SU-DHL-6 (cell line): ENCODE data around the gene WFDC1.

Experiments
- H2AFZ ChIP-seq: fragments of 200-600 bp; sonication (generic); 2 replicates; pipeline ENCODE4 v1.6.1; 2014; ENCODE audit warnings: low read depth, mild to moderate bottlenecking, moderate library complexity, mixed read lengths, antibody characterized with exemption, low read length; ENCODE audit not compliant: severe bottlenecking
- H3F3A ChIP-seq: fragments of 200-600 bp; shearing (Covaris generic); 2 replicates; pipeline ENCODE4 v1.6.0; 2016; ENCODE audit warnings: antibody characterized with exemption, mild to moderate bottlenecking; ENCODE audit not compliant: insufficient read depth
- H3K27ac ChIP-seq: fragments of 200-600 bp; sonication (generic); 2 replicates; pipeline ENCODE4 v1.5.1; 2016; ENCODE audit warnings: low read depth, mild to moderate bottlenecking, low read length, moderate library complexity, mixed read lengths
- H3K27me3 ChIP-seq: fragments of 200-600 bp; sonication (generic), shearing (Covaris generic); 2 replicates; pipeline ENCODE4 v1.6.0; 2014; ENCODE audit warnings: mild to moderate bottlenecking, low read length
- H3K36me3 ChIP-seq: fragments of 200-600 bp; sonication (generic); 2 replicates; pipeline ENCODE4 v1.6.1; 2014; ENCODE audit warnings: mild to moderate bottlenecking, low read length, mixed read lengths
- H3K4me2 ChIP-seq: fragments of 300-600, 200-600 bp; shearing (Covaris generic), sonication (generic); 2 replicates; pipeline ENCODE4 v1.6.0; 2014; ENCODE audit warnings: low read length, low read depth, mild to moderate bottlenecking; ENCODE audit not compliant: poor library complexity, severe bottlenecking
- H3K4me3 ChIP-seq: fragments of 200-600 bp; sonication (generic); 2 replicates; pipeline ENCODE4 v1.5.1; 2014; ENCODE audit warnings: antibody characterized with exemption, low read length, mild to moderate bottlenecking, mixed read lengths; ENCODE audit not compliant: insufficient read depth, poor library complexity, severe bottlenecking
- H3K79me2 ChIP-seq: fragments of 200-600 bp; sonication (generic); 2 replicates; pipeline ENCODE4 v1.6.1; 2014; ENCODE audit warnings: mild to moderate bottlenecking, low read length, moderate library complexity; ENCODE audit not compliant: insufficient read depth
- H3K9ac ChIP-seq: fragments of 200-600 bp; sonication (generic); 2 replicates; pipeline ENCODE4 v1.7.0; 2014; ENCODE audit warnings: mild to moderate bottlenecking, low read length
- H3K9me2 ChIP-seq: fragments of 200-600 bp; sonication (generic); replicated peaks from 2 replicates; pipeline ENCODE4 v1.6.1; 2014; ENCODE audit warnings: low read length; ENCODE audit not compliant: insufficient read depth
- H3K9me3 ChIP-seq: fragments of 200-600 bp; sonication (generic); 2 replicates; pipeline ENCODE4 v1.6.1; 2014; ENCODE audit warnings: low read length, mixed read lengths; ENCODE audit not compliant: insufficient read depth
- H4K20me1 ChIP-seq: fragments of 200-600 bp; sonication (generic); 2 replicates; pipeline ENCODE4 v1.6.1; 2014; ENCODE audit warnings: low read depth, mild to moderate bottlenecking, antibody characterized with exemption, low read length, moderate library complexity, mixed read lengths
- EZH2phosphoT487 ChIP-seq: fragments of 200-600 bp; sonication (generic), shearing (Covaris generic); conservative IDR thresholded peaks from 2 replicates; pipeline ENCODE4 v1.6.1; 2018; ENCODE audit warnings: mild to moderate bottlenecking, antibody characterized with exemption, low read length, moderate library complexity, mixed read lengths
- TF ChIP-seq, protein P1 (sequence below): fragments of 200-600 bp; sonication (generic); IDR thresholded peaks from one replicate; pipeline ENCODE4 v1.5.1; 2017; ENCODE audit warnings: antibody characterized with exemption, mild to moderate bottlenecking, low read length, moderate library complexity; ENCODE audit not compliant: insufficient read depth, poor library complexity, severe bottlenecking

WFDC1 gene

DNA sequence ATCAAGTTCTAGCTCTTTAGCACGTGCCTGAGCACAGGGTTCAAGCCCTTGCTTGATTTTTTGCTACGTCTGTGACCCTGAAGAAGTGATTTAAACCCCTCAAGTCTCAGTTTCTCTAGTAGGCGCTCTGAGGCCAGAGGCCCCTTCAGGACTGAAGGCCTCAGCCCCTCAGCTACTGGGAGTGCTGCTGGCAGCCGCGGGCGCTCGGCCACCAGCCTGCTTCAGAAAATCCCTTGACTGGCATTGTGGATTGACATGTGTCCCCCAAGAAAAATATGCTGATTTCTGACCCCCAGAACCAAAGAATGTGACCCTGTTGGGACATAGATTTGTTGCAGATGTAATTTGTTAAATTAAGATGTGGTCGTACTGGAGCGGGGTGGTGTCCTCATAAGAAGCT lies 20.2 kb upstream of the WFDC1 start:
- H3K9me3 ChIP-seq, result no peaks in the 10 kb centered on the region

DNA sequence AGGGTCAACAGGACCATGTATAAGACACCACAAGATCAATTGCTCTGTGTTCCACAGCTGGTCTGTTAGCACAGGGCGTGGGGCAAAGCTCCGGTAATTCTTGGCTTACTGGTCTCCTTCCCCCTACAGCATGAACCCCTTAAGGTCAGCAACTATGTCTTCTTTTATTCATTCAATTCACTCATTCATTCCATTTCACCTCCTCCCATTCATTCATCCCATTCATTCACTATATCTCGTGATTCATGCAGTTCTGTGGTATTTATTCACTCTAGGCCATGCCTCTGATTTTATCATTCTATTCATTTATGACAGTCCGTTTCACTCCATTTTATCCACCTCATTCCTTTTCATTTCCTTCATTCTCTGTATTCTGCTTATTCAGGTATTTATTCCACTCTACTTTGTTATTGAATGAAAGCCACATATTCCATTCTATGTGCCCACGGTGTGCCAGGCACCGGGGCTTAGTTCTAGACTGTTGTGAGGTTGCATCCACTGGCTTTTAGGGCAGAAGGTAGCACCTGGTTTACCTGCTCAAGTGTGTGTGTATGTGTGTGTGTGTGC lies 19.0 kb upstream of the WFDC1 start:
- Histone ChIP-seq H3K79me2 (no peaks in the 10 kb centered on the region), H3K27ac (no peak overlapping the region), H3K9me3 (no peaks in the 10 kb centered on the region), H2AFZ (no peak overlapping the region), H3K27me3 (no peaks in the 10 kb centered on the region), H3K4me2 (no peak overlapping the region), H3K4me3 (no peak overlapping the region), H4K20me1 (no peaks in the 10 kb centered on the region), H3K36me3 (no peaks in the 10 kb centered on the region), H3F3A (no peaks in the 10 kb centered on the region), H3K9me2 (no peaks in the 10 kb centered on the region), H3K9ac (no peak overlapping the region)
- TF ChIP-seq, protein P1, sequence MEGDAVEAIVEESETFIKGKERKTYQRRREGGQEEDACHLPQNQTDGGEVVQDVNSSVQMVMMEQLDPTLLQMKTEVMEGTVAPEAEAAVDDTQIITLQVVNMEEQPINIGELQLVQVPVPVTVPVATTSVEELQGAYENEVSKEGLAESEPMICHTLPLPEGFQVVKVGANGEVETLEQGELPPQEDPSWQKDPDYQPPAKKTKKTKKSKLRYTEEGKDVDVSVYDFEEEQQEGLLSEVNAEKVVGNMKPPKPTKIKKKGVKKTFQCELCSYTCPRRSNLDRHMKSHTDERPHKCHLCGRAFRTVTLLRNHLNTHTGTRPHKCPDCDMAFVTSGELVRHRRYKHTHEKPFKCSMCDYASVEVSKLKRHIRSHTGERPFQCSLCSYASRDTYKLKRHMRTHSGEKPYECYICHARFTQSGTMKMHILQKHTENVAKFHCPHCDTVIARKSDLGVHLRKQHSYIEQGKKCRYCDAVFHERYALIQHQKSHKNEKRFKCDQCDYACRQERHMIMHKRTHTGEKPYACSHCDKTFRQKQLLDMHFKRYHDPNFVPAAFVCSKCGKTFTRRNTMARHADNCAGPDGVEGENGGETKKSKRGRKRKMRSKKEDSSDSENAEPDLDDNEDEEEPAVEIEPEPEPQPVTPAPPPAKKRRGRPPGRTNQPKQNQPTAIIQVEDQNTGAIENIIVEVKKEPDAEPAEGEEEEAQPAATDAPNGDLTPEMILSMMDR, result no peak
- no peak for TF ChIP-seq EZH2phosphoT487

More for the DNA sequence above, 20.2 kb upstream of the WFDC1 start:
- Histone ChIP-seq H3K27ac (no peak overlapping the region), H3K4me2 (no peak overlapping the region), H3F3A (no peaks in the 10 kb centered on the region), H3K36me3 (no peaks in the 10 kb centered on the region), H3K4me3 (no peak overlapping the region), H3K27me3 (no peaks in the 10 kb centered on the region), H3K79me2 (no peaks in the 10 kb centered on the region), H2AFZ (no peak overlapping the region), H3K9me2 (no peaks in the 10 kb centered on the region), H4K20me1 (no peaks in the 10 kb centered on the region), H3K9ac (no peak overlapping the region)
- TF ChIP-seq, protein P1, result no peak
- no peak for TF ChIP-seq EZH2phosphoT487

DNA sequence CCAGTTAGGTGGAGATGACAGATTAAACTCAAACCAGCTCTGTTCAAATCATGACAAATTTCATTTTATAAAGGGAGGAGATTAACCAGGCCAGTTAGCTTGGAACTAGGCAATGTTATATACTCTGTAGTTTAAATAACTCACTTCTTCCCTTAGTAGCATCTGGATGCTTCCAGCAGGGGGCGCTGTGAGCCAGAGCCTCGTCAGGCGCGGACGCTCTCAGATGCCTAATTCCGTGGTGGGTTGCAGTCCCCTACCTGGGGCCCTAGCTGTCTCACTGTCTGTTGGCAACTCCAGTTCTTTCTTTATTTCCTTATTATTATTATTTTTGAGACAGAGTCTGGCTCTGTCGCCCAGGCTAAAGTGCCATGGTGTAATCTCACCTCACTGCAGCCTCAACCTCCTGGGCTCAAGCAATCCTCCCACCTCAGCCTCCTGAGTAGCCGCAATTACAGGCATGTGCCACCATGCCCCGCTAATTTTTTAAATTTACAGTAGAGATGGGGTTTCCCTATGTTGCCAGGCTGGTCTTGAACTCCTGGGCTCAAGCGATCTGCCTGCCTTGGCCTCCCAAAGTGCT lies 17.3 kb upstream of the WFDC1 start:
- H2AFZ ChIP-seq, result no peak overlapping the region
- no peaks in the 10 kb centered on the region for H3K79me2 ChIP-seq
- TF ChIP-seq, protein P1, result peak; percentile 89
- TF ChIP-seq EZH2phosphoT487, result no peak
- no peaks in the 10 kb centered on the region for H3F3A ChIP-seq
- no peaks in the 10 kb centered on the region for H4K20me1 ChIP-seq
- no peak overlapping the region for H3K9ac ChIP-seq
- no peaks in the 10 kb centered on the region for H3K27me3 ChIP-seq
- no peak overlapping the region for H3K4me2 ChIP-seq
- no peaks in the 10 kb centered on the region for H3K9me3 ChIP-seq
- H3K27ac ChIP-seq, result no peak overlapping the region
- no peaks in the 10 kb centered on the region for H3K36me3 ChIP-seq
- no peak overlapping the region for H3K4me3 ChIP-seq
- H3K9me2 ChIP-seq, result no peaks in the 10 kb centered on the region
